ENCODE data around the gene SGPL1. TPM values are rescaled to one million over a fixed set of nuclear protein-coding genes. Genes with fewer than 3 reads are reported as not detected.

SGPL1 gene
- total RNA-seq, 1 donor from 2014 or later: 8.2 TPM

DNA sequence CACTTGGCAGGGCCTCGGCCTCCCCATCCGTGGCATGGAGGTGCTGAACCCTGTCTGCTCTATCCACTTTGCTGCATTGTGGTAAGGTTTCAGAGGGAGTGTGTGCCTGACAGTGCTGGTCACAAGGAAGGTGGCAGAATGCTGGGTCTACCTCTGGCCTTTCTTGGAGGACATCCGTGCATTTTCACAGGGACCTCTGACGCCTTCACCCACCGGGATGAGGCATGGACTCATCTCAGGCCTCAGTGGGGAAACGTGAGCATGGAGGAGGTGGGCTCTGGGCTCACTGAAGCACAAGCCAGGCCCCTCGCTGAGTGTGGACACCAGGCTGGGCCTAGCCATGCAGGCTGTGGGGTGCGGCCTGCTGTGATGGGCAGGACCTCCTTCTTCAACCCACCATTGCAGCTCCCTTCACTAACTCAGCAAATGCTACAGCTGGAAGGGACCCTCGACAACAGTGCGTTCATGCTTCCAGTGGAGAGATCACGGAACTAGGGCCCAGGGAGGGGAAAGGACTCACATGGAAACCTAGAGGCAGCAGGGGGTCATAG is 39.2 kb upstream of the SGPL1 start:
- H3K27ac ChIP-seq (replicated peaks): no peak overlapping the region
- no peaks in the 10 kb centered on the region for H3K9me3 ChIP-seq (replicated peaks)
- H3K4me1 ChIP-seq: peaks cover 7% of the 10 kb centered on the region
- TF ChIP-seq CTCF (IDR thresholded peaks at IDR 0.05; ENCODE audit: borderline replicate concordance): no peak
- H3K36me3 ChIP-seq: no peaks in the 10 kb centered on the region
- intact Hi-C loops (cut with micrococcal nuclease): no loop called here
- H3K27me3 ChIP-seq (ENCODE audit: low read depth): no peaks in the 10 kb centered on the region
- no peak for DNase-seq
- H3K4me3 ChIP-seq: no peak overlapping the region

DNA sequence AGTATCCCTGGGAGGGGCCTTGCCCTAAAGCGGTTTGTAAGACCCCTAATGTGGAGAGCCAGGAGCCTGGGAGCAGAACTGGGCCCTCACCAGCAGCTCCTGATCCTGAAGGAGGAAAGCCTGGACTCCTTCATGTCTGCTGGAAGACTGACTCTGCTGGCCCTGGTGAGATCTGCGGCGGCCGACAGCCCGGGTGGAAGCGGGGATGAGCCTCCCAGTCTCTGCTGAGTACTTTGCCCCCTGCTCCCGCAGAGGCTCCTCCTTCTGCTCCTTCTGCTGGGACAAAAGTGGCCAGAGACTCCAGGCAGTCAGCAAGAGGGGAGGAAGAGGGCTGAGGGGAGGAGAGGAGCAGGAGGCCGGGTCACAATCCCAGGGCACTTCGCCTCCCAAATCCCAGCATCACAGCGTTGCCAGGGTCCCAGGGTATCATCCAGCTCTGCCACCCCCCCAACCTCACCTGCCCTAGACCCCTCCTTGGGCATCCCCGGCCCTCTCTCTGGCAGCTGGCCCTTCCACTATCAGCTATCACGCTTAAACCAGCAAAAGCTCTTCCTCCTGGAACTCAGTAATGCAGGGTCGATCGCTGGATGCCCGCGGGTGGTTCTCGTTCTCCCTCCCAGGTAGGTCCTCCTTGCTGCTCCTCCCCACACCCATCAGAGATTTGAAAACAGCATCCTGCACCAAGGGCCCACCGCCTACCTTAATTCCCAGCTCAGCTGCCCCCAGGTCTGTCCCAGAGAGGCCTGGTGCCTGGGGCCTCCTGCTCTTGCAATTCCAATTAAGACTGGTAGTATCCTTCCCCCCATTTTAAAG is 38.5 kb upstream of the SGPL1 start:
- no peak for TF ChIP-seq CTCF (IDR thresholded peaks at IDR 0.05; ENCODE audit: borderline replicate concordance)
- no peaks in the 10 kb centered on the region for H3K36me3 ChIP-seq
- peaks cover 7% of the 10 kb centered on the region for H3K4me1 ChIP-seq
- H3K27ac ChIP-seq (replicated peaks): no peak overlapping the region
- H3K4me3 ChIP-seq: no peak overlapping the region
- H3K27me3 ChIP-seq (ENCODE audit: low read depth): no peaks in the 10 kb centered on the region
- no peaks in the 10 kb centered on the region for H3K9me3 ChIP-seq (replicated peaks)
- intact Hi-C loops (cut with micrococcal nuclease): no loop called here
- no peak for DNase-seq

DNA sequence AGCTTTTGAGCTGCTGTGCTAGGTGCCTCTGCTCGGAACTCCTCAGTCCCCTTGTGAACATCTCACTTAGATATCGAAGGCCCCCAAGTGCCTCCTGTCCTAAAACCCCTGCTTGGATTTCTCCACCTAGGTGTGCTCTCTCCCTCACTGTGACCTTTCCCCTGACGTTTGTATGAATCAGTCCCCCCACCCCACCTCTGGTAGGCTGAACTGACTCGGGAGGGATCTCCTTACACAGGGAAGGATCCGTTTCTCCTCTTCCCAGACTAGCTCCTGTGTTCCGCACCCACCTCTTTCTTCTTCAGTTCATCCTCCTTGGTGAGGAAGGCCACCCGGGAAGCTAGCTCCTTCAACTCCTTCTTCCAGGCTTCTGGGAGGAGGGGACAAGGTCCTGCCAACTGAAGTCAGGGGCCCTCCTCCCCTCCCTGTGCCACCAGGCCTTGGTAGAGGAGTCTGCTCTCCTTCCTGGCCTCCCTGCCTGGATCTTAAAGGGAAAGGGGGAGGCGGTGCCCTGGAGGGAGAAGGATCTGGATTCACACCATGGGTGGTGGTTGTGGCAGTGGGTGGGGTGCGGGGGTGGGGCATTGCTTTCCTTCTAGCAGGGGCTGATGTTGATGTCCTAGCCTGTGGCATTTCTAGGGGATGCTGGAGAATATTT is 37.4 kb upstream of the SGPL1 start:
- Histone ChIP-seq H3K27ac (replicated peaks) (no peak overlapping the region), H3K27me3 (ENCODE audit: low read depth) (no peaks in the 10 kb centered on the region), H3K36me3 (no peaks in the 10 kb centered on the region), H3K4me1 (peaks cover 13% of the 10 kb centered on the region), H3K4me3 (no peak overlapping the region), H3K9me3 (replicated peaks) (no peaks in the 10 kb centered on the region)
- intact Hi-C loops (cut with micrococcal nuclease): no loop called here
- DNase-seq: no peak
- no peak for TF ChIP-seq CTCF (IDR thresholded peaks at IDR 0.05; ENCODE audit: borderline replicate concordance)

GRCh38 chr10:70779088-70779487 is 36.7 kb upstream of the SGPL1 start:
- peaks cover 13% of the 10 kb centered on the region for H3K4me1 ChIP-seq
- no peak overlapping the region for H3K27ac ChIP-seq (replicated peaks)
- no peaks in the 10 kb centered on the region for H3K9me3 ChIP-seq (replicated peaks)
- no peaks in the 10 kb centered on the region for H3K36me3 ChIP-seq
- no peak for TF ChIP-seq CTCF (IDR thresholded peaks at IDR 0.05; ENCODE audit: borderline replicate concordance)
- intact Hi-C loops (cut with micrococcal nuclease): no loop called here
- no peak for DNase-seq
- no peak overlapping the region for H3K4me3 ChIP-seq
- H3K27me3 ChIP-seq (ENCODE audit: low read depth): no peaks in the 10 kb centered on the region

DNA sequence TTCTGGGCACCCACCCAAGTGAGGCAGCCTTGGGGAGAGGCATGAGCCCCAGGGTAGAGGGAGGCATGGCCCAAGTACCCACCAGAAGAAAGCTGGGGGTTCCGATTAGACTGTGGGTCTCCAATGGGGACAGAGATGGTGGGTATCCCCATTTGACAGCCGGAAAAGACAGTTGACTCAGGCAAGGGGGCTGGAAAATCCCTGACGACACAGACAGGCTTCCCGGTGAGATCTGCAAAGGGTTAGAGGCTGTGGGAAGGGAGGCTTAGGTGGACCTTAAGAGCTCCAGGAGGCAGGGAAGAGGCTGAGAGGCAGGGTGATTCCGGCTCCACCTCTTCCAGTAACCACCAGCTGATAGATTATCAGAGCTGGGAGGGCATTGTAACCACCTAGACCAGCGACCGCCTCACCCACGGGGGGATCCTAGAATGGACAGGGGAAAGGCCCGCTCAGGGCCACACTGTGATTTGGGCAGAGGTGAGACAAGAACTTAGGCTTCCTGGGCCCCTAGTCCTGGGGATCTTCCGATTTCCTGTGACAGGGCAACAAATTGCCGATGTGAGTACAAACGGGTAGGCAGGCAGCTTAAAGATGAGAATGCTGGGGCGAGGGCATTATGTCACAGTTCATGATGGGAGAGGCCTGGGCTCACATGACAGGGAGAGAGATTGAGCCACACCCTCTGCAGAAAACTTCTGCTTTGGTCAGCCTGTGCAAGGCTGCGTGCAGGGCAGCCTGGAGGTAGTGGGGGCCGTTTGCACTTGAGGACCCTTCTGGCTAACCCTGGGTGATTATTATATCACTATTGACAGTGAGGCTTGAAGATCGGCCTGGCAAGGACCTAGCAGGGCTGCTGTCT is 36.0 kb upstream of the SGPL1 start:
- Histone ChIP-seq H3K27me3 (ENCODE audit: low read depth) (peaks cover 5% of the 10 kb centered on the region), H3K36me3 (no peaks in the 10 kb centered on the region), H3K9me3 (replicated peaks) (no peaks in the 10 kb centered on the region), H3K4me3 (no peak overlapping the region), H3K27ac (replicated peaks) (no peak overlapping the region), H3K4me1 (peaks cover 13% of the 10 kb centered on the region)
- no peak for DNase-seq
- TF ChIP-seq CTCF (IDR thresholded peaks at IDR 0.05; ENCODE audit: borderline replicate concordance): no peak
- intact Hi-C loops (cut with micrococcal nuclease): no loop called here
